Activated CD8-positive, alpha-beta memory T cell treated with anti-CD3 and anti-CD28 coated beads for 4 hours (primary cell): Measurements from ENCODE around the gene TRMT10A.

Experiments
- DNase-seq, 2 donors: peaks; one replicate each; pipeline ENCODE4 v3.0.0-alpha.2; 2020; ENCODE audit warnings: low read depth in 2 of 2

The TRMT10A gene

GRCh38 chr4:99563310-99564186, at the start of gene TRMT10A:
TSS of gene TRMT10A (minus strand) at chr4:99564039. CDS start at chr4:99559338, 4,701 bp downstream.
- DNase-seq, result peak; percentile 91 to 95

- no peak for DNase-seq
These were observed 48.9 kb upstream of the TRMT10A start for GRCh38 chr4:99612704-99613103.

GRCh38 chr4:99612281-99612680, 48.4 kb upstream of the TRMT10A start:
- no peak for DNase-seq

GRCh38 chr4:99610605-99611175, 46.9 kb upstream of the TRMT10A start:
- DNase-seq, result no peak

GRCh38 chr4:99608417-99608816, 44.6 kb upstream of the TRMT10A start:
- no peak for DNase-seq

- no peak for DNase-seq
These were observed 42.9 kb upstream of the TRMT10A start for GRCh38 chr4:99606716-99607115.

GRCh38 chr4:99594818-99595217, 31.0 kb upstream of the TRMT10A start:
- DNase-seq, result no peak

GRCh38 chr4:99593781-99594641, 30.2 kb upstream of the TRMT10A start:
- DNase-seq, result no peak

GRCh38 chr4:99591757-99592156, 27.9 kb upstream of the TRMT10A start:
- DNase-seq, result no peak

- DNase-seq, result no peak
These were observed 24.0 kb upstream of the TRMT10A start for GRCh38 chr4:99587803-99588202.

GRCh38 chr4:99587309-99587708, 23.5 kb upstream of the TRMT10A start:
- DNase-seq, result no peak

- no peak for DNase-seq
These were observed 23.0 kb upstream of the TRMT10A start for GRCh38 chr4:99586797-99587196.

GRCh38 chr4:99586322-99586721, 22.5 kb upstream of the TRMT10A start:
- DNase-seq, result no peak

- no peak for DNase-seq
These were observed 21.7 kb upstream of the TRMT10A start for GRCh38 chr4:99585516-99585915.

GRCh38 chr4:99578714-99579113, 14.9 kb upstream of the TRMT10A start:
- no peak for DNase-seq

GRCh38 chr4:99574530-99575324, 10.9 kb upstream of the TRMT10A start, which contains the start of gene MTTP:
TSS of gene MTTP (plus strand) at chr4:99574824. CDS start at chr4:99574910, 86 bp downstream.
- DNase-seq, result no peak

GRCh38 chr4:99573735-99574368, 10.0 kb upstream of the TRMT10A start:
- DNase-seq, result no peak

GRCh38 chr4:99572527-99573240, 8.8 kb upstream of the TRMT10A start:
- no peak for DNase-seq

GRCh38 chr4:99571883-99572282, 8.0 kb upstream of the TRMT10A start:
- no peak for DNase-seq

GRCh38 chr4:99564921-99565320, 1.1 kb upstream of the TRMT10A start:
- no peak for DNase-seq
